HepG2 (cell line): ENCODE data around the gene ZCCHC3. TPM values are rescaled to one million over a fixed set of nuclear protein-coding genes. Genes with fewer than 3 reads are reported as not detected.

Source experiments
- ARID5B ChIP-seq: IDR thresholded peaks from 2 replicates; pipeline ENCODE4 v1.4.0; 2020; ENCODE audit warnings: mild to moderate bottlenecking, missing genetic modification reagents
- BRD4 ChIP-seq: sonication (generic); formaldehyde crosslinking; IDR thresholded peaks from 2 replicates; pipeline ENCODE4 v1.4.0; 2020; ENCODE audit warnings: missing genetic modification reagents
- CBX2 ChIP-seq, 2 experiments: fragments of 200-600 bp in 1 of 2; sonication (generic); formaldehyde crosslinking in 1 of 2; IDR thresholded peaks; 2 replicates each; pipeline versions ENCODE4 v1.7.0 to v1.8.1; 2018 to 2022; ENCODE audit warnings: low read depth in 2 of 2, low read length in 1 of 2, mild to moderate bottlenecking in 1 of 2, missing genetic modification reagents in 1 of 2
- CHD4 ChIP-seq: fragments of 200-600 bp; sonication (generic); IDR thresholded peaks from 2 replicates; pipeline ENCODE4 v1.7.0; 2017; ENCODE audit warnings: mild to moderate bottlenecking, low read length, borderline replicate concordance
- ELF1 ChIP-seq: sonication (generic); formaldehyde crosslinking; IDR thresholded peaks from 2 replicates; pipeline ENCODE4 v1.4.0; 2020; ENCODE audit warnings: missing genetic modification reagents
- GPN1 ChIP-seq: sonication (generic); formaldehyde crosslinking; IDR thresholded peaks from 2 replicates; pipeline ENCODE4 v1.5.1; 2020; ENCODE audit warnings: missing genetic modification reagents, borderline replicate concordance
- HMGXB4 ChIP-seq, 2 experiments: sonication (generic) in 1 of 2; formaldehyde crosslinking in 1 of 2; IDR thresholded peaks; 2 replicates each; pipeline versions ENCODE4 v1.4.0 to v1.6.1; 2018 to 2020; ENCODE audit warnings: missing genetic modification reagents in 2 of 2, borderline replicate concordance in 1 of 2, low read depth in 1 of 2, mild to moderate bottlenecking in 1 of 2, missing biosample characterization in 1 of 2
- IKZF5 ChIP-seq: IDR thresholded peaks from 2 replicates; pipeline ENCODE4 v1.6.1; 2018; ENCODE audit warnings: missing genetic modification reagents, mild to moderate bottlenecking, missing compliant biosample characterization
- KAT2B ChIP-seq: fragments of 150-350 bp; IDR thresholded peaks from 2 replicates; pipeline ENCODE4 v1.6.1; 2014; ENCODE audit warnings: low read depth, low read length, borderline replicate concordance
- RBM39 ChIP-seq: fragments of 200-400 bp; formaldehyde crosslinking; IDR thresholded peaks from one replicate; pipeline ENCODE4 v1.6.1; 2018; ENCODE audit warnings: antibody characterized with exemption, mild to moderate bottlenecking, low read depth, low read length; ENCODE audit not compliant: poor library complexity, severe bottlenecking
- TERF1 ChIP-seq: sonication (generic); formaldehyde crosslinking; IDR thresholded peaks from 2 replicates; pipeline ENCODE4 v1.8.0; 2022; ENCODE audit warnings: mild to moderate bottlenecking, missing genetic modification reagents, moderate library complexity
- XBP1 ChIP-seq: sonication (generic); formaldehyde crosslinking; IDR thresholded peaks from 2 replicates; pipeline ENCODE4 v1.5.0; 2020; ENCODE audit warnings: missing genetic modification reagents
- ZHX1 ChIP-seq: sonication (generic); formaldehyde crosslinking; IDR thresholded peaks from 2 replicates; pipeline ENCODE4 v1.8.1; 2022; ENCODE audit warnings: low read depth, mild to moderate bottlenecking, missing genetic modification reagents
- ZNF329 ChIP-seq: sonication (generic); formaldehyde crosslinking; IDR thresholded peaks from 2 replicates; pipeline ENCODE4 v1.9.0; 2021; ENCODE audit warnings: low read depth, mild to moderate bottlenecking, missing genetic modification reagents
- ZSCAN20 ChIP-seq: sonication (generic); formaldehyde crosslinking; IDR thresholded peaks from 2 replicates; pipeline ENCODE4 v1.4.0; 2020; ENCODE audit warnings: missing genetic modification reagents, mild to moderate bottlenecking, borderline replicate concordance
- polyA plus RNA-seq, 8 experiments: library from polyadenylated mRNA; depleted of rRNA in 3 of 8; stranded (reverse) in 7 of 8; unstranded in 1 of 8; fragments of >200 nt; fragmentation: Illumina TruSeq in 4 of 8; extraction: Trizol in 4 of 8; gene quantifications; 2 replicates each; pipeline versions ENCODE4 v1.2.1 to v1.2.3, GENCODE V29; 2011 to 2016; ENCODE audit warnings: low read depth in 4 of 8, missing spikeins in 1 of 8, mixed read lengths in 1 of 8; ENCODE audit not compliant: insufficient read depth in 1 of 8
- total RNA-seq, 5 experiments: library from RNA; depleted of rRNA; stranded (reverse); fragments of >200 nt; fragmentation: Illumina TruSeq; extraction: Trizol; gene quantifications; 2 replicates each; pipeline ENCODE4 v1.2.3, GENCODE V29; 2016; ENCODE audit warnings: low read depth in 1 of 5

The ZCCHC3 gene
- total and polyA plus RNA-seq, 2 of the 13 experiments (the other 11 are each of a cell fraction or from before 2014, with no cell fraction given) = 46.6 to 63.0 TPM

- TF ChIP-seq ZHX1 (CRISPR knock-in tag) (0 out of 2 replicates have a peak, but pooled peaks have one; percentile 58), KAT2B (no peak), TERF1 (CRISPR knock-in tag) (no peak), CBX2 (IDR thresholded peaks at IDR 0.05; ENCODE audit: low read depth, low read length) (no peak), CBX2 (CRISPR knock-in tag; IDR thresholded peaks at IDR 0.05; ENCODE audit: low read depth) (no peak), BRD4 (CRISPR knock-in tag) (no peak), XBP1 (CRISPR knock-in tag) (no peak), ZSCAN20 (CRISPR knock-in tag) (no peak), ELF1 (0 out of 2 replicates have a peak, but pooled peaks have one; percentile 8), CHD4 (no peak; the same call in 1 of the 2 replicates), ZNF329 (CRISPR knock-in tag) (peak; percentile 36; the same call in 1 of the 2 replicates), GPN1 (no peak), RBM39 (no peak), ARID5B (CRISPR knock-in tag) (no peak), HMGXB4 (CRISPR knock-in tag; IDR thresholded peaks at IDR 0.05; ENCODE audit: borderline replicate concordance in 1 of 2, low read depth in 1 of 2) (peak; percentile 22 to 78; a peak in 1 of 4 replicates), IKZF5 (peak; percentile 27; the same call in 1 of the 2 replicates)
Observed at GRCh38 chr20:330233-331149, 33.1 kb downstream of the ZCCHC3 start (continued).
